LoVo (cell line): ENCODE data around the gene LTBP3.
"Not testable (repeated sequence)": the region's sequence is repeated elsewhere in the genome, so short reads cannot be mapped to it uniquely, and the experiment has no call there.

Source experiments
- DNase-seq: peaks from one replicate; pipeline ENCODE4 v3.0.0-alpha.2; 2016; ENCODE audit warnings: low spot score

Gene LTBP3

GRCh38 chr11:65571420-65571819 is 13.3 kb upstream of the LTBP3 start:
- no peak for DNase-seq

- DNase-seq = peak; percentile 95
Observed at GRCh38 chr11:65569973-65570918, 12.1 kb upstream of the LTBP3 start, which contains the start of gene ZNRD2. Gene ZNRD2 (plus strand): TSS chr11:65570477. CDS start chr11:65570492, 15 bp downstream.

DNA sequence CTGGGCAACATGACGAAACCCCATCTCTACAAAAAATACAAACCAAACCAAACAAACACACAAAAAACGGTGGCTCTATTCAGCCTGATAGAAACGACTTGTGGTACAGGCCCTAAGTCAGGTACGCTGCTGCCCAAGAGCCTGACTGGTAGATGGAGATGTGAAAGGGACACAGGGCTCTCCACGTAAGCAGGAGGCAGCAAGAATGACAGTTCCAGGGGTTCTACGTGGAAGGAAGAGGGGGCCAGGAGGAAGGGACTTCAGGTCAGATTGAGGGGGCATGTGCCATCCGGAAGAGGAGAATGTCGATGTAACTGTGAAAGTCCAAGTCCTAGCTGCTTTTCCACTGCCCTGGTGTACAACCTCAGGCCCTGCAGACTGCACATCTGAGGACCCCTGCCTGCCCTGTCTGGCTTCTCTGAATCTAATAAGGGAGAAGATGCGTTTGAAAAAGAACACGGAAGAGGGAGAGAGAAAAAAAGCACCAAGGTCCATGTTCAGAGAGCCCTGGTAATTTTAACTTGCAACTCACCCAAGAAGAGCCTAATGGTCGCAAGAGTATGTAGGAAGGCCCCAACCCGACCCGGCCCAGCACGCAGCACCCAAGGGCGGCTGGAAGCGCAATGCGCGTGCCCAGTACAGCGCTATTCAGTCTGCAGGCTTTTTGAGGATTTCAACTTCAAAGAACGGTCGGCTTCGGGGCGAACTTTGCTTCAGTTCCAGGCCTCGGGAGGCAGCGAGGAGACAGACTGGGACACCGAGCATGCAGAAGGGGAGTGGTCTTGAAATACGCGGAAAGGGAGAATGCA is 11.2 kb upstream of the LTBP3 start:
- no peak for DNase-seq

GRCh38 chr11:65565624-65566453 is 7.7 kb upstream of the LTBP3 start:
- no peak for DNase-seq

DNA sequence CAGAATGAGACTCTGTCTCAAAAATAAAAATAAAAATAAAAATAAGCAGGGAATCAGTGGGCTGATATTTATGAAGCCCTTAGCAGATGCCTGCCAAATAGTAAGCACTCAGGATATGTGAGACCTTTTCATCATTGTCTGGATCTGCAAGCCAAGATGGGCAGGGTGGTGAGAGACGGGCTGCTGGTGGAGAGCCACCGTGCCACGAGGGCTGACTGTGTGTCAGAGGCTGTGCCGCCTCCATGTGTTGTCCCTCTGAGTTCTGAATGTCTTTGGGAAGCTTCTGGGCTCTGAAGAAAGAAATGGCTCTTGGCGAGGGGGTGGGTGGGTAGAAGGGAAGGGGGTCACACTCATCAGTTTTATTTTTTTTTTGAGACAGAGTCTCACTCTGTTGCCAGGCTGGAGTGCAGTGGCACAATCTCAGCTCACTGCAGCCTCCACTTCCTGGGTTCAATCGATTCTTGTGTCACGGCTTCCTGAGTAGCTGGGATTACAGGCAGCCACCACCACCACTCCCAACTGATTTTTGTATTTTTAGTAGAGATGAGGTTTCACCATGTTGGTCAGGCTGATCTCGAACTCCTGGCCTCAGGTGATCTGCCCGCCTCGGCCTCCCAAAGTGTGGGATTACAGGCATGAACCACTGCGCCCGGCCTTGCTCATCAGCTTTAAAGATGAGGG is 6.9 kb upstream of the LTBP3 start:
- not testable (repeated sequence) for DNase-seq

DNA sequence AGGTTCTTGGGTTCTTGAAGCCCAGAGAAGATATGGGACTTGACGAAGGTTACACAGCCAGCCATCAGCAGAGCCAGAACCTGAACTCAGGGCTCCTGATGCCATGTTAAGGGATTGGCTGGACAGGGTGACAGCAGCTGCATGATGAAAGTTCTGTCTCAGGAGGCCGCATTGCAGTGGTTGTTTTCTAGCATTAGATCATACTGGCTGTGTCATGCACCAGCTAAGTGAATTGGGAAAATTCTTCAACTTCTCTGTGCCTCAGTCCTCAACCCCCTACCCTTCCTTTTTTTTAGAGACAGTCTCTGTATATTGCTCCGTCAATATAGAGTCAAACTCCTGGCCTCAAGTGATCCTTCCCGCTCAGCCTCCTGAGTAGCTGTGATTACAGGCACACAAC is 5.4 kb upstream of the LTBP3 start:
- no peak for DNase-seq

- no peak for DNase-seq
Observed at GRCh38 chr11:65562788-65563187, 4.6 kb upstream of the LTBP3 start.

- DNase-seq = no peak
Observed at GRCh38 chr11:65562020-65562419, 3.9 kb upstream of the LTBP3 start.

DNA sequence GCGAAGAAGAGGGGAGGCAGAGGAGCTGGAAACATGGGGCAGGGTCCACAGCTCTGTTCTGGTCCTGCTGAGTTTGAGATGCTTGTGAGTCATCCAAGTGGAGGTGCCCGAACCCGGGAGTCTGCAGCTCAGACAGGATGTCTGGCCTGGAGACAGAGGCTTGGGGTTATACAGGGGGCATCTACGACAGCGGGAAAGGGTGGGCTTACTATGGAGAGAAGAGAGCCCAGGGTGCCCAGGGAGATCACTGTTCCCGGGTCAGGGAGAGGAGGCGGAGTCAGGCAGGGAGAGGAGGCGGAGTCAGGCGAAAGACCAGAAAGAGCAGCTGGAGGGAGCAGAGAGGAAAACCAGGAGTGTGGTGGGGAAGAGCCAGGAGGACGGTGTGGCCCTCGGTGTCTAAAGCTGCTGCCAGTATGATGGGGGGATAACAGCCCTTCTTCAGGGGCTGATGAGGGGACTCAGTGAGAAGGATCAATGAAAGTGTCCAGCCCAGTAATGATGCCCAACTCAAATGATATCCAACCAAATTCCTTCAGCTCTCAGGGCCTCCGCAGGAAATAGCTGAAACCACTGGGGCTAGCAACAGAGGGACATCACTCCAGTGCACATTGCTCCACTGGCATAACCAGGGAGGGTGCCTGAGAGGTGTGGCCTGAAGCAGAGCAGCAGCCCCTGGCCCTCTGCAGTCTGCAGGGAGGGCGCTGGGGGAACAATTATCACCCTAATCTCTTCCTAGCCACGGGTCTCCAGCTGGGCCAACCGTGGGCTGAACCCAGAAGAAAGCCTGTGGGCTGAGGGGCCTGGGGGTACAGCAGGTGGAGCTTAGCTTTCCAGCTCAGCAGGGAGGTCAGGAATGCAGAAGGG is 2.6 kb upstream of the LTBP3 start:
- DNase-seq = no peak

GRCh38 chr11:65559951-65560537 is 1.9 kb upstream of the LTBP3 start:
- peak; percentile 82 for DNase-seq

GRCh38 chr11:65559535-65559934 is 1.4 kb upstream of the LTBP3 start:
- no peak for DNase-seq

DNA sequence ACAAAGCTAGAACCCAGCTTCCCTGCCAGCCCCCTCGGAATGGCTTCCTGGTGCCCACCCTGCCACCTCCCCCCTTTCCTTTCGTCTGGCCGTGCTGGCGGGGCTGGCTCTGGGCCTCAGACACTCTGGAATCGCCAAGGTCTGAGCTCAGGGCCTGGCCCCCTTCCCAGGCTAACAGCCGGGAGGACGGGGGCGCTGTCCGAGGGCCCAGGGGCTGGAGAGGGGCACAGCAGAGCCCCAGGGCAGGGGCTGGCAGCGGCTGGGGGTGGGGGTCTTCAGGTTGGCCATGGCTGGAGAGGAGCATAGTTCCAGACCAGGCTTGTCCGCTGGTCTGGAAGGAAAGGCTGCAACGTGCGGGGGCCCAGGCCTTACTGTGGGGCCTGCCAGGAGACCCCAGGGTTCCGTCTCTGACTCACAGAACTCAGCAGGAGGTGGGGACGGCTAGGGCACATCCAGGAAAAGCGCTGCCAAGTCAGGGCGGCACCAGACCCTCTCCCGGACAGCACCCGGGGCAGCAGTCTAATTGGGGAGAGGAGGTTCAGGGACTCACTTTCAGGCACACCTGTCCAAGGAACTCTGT is 861 bp upstream of the LTBP3 start:
- no peak for DNase-seq

GRCh38 chr11:65557280-65558001 is 718 bp downstream of the LTBP3 start:
- DNase-seq = no peak

DNA sequence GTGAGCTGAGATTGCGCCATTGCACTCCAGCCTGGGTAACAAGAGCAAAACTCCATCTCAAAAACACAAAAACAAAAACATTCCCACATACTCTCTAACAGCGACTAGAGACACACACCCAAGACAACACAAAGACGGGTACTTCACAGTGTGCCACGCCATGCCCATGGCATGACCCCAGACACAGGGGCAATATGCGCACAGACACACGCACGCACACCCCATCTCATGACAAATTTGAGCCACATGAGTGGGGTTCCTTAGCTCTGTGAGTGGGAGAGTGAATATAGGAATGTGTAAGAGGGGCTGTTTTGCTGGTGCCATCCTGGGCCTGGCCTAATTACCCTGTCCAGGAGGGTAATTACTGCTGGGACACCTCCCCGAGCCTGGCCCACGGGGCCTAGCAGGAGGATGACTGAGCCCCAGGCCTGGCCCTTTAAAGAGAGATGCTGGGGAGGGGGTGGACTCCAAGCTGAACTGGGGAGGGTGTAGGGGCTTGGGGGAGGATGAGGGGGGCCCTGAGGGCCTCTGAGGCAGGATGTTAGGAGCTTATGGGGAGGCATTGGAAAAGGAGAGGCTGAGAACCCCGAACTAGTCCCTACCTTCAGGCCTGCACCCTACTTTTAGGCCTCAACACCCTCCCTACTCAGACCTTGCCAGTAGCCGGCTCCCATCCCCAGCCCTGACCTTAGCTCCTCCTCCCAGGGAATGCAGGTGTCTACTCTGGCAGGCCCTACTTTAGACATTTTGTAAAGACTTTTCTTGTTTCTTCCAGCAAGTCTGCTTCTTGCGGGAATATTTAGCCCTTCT is 1.5 kb downstream of the LTBP3 start:
- no peak for DNase-seq

DNA sequence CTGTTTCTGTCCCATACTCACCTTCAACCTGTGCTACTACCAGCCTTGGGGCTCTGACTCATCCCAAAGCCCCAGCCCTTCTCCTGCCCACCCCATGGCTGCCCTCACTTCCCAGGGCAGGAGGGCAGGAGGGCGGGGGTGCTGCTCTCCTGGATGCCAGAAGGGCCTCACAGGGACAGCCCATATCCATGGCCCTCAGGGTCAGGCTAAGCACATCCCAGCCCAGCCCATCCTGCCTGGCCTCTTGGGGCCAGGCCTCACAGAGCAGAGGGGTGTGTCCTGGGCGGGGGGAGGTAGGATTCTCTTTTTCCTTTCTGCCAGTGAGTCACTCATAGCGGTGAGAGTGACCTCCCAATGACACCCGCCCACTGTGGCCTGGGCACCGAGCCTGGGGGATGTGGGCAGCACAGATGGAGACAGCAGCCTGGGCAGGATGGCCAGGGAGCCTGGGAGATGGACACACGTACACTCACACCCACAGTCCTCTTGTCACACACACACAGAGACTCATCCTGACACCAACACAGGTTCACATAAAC is 2.4 kb downstream of the LTBP3 start:
- peak; percentile 71 for DNase-seq

- DNase-seq = no peak
Observed at GRCh38 chr11:65554842-65555430, 3.2 kb downstream of the LTBP3 start.

DNA sequence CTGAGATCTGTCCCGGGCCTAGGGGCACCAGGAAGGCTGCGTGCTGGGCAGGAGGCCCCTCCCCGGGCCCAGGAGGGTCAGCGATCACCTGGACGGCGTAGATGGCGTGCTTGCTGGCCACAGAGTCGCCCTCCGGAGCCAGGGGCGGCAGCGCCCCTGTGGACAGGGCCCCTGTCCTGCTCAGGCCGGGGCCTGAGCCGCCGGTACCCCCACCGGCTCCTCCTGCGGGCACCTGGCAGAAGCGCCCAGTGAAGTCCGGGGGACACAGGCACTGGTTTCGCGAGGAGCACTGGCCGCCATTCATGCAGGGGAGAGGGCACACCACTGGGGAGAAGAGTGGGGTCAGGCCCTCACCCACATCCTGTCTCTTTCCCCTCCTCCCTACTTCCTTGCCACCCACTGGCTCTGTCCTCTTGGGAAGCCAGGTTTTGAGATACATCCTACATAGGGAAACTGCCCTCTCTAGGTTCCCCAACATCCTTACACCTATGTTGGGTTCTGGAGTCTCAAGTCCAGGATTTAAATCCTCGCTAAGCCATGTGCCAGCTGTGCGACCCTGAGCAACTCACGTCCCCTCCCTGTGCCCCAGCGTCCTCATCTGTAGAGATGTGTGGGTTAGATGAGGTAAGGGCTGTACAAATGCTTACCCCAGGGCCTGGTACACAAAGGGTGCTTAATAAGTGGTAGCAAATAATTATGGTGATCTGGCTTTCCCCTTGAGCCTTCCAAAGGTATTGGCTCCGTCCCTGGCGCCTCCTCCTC is 3.9 kb downstream of the LTBP3 start:
- no peak for DNase-seq
